Astrocyte (in vitro differentiated cells and primary cell): ENCODE measurements around the gene URGCP. TPM values are rescaled to one million over a fixed set of nuclear protein-coding genes. Genes with fewer than 3 reads are reported as not detected.

Source experiments
- DNase-seq: peaks from one replicate; pipeline ENCODE4 v3.0.0-alpha.2; 2010; ENCODE audit warnings: low read depth
- FAIRE-seq: peaks from 2 replicates; lab custom pipeline; 2011; peaks lifted over from hg19 to GRCh38; lab: Jason Lieb, UNC
- H2AFZ ChIP-seq: 2 replicates; pipeline ENCODE4 v1.6.0; 2012; ENCODE audit warnings: low read depth, low read length, inconsistent platforms
- H3K27ac ChIP-seq: 2 replicates; pipeline ENCODE4 v1.5.1; 2011; ENCODE audit warnings: low read depth, low read length, inconsistent platforms
- H3K27me3 ChIP-seq: 2 replicates; pipeline ENCODE4 v1.6.0; 2011; ENCODE audit warnings: low read length, inconsistent platforms; ENCODE audit not compliant: insufficient read depth
- H3K36me3 ChIP-seq: 2 replicates; pipeline ENCODE4 v1.5.1; 2011; ENCODE audit warnings: low read length, inconsistent platforms; ENCODE audit not compliant: insufficient read depth
- H3K4me1 ChIP-seq: 2 replicates; pipeline ENCODE4 v1.5.1; 2011; ENCODE audit warnings: low read length, inconsistent platforms; ENCODE audit not compliant: insufficient read depth
- H3K4me2 ChIP-seq: 2 replicates; pipeline ENCODE4 v1.6.0; 2012; ENCODE audit warnings: low read length, inconsistent platforms
- H3K4me3 ChIP-seq: 2 replicates; pipeline ENCODE4 v1.5.1; 2011; ENCODE audit warnings: low read depth, mild to moderate bottlenecking, low read length, inconsistent platforms; ENCODE audit not compliant: insufficient read depth
- H3K79me2 ChIP-seq: 2 replicates; pipeline ENCODE4 v1.6.0; 2012; ENCODE audit warnings: mild to moderate bottlenecking, low read length, inconsistent platforms; ENCODE audit not compliant: insufficient read depth
- H3K9ac ChIP-seq: 2 replicates; pipeline ENCODE4 v1.6.0; 2012; ENCODE audit warnings: mild to moderate bottlenecking, low read length, inconsistent platforms
- H3K9me3 ChIP-seq: 2 replicates; pipeline ENCODE4 v1.5.1; 2012; ENCODE audit warnings: low read depth, mild to moderate bottlenecking, low read length, inconsistent platforms; ENCODE audit not compliant: insufficient read depth
- H4K20me1 ChIP-seq: 2 replicates; pipeline ENCODE4 v1.6.0; 2012; ENCODE audit warnings: low read length, inconsistent platforms; ENCODE audit not compliant: insufficient read depth
- H3K27ac Mint-ChIP-seq: one replicate; pipeline ENCODE4 v1.8.0; 2021; ENCODE audit warnings: mild to moderate bottlenecking, mixed read lengths; ENCODE audit not compliant: unreplicated experiment
- H3K27me3 Mint-ChIP-seq: one replicate; pipeline ENCODE4 v1.8.0; 2021; ENCODE audit warnings: low read depth, mixed read lengths; ENCODE audit not compliant: unreplicated experiment
- H3K36me3 Mint-ChIP-seq: one replicate; pipeline ENCODE4 v1.8.0; 2021; ENCODE audit warnings: low read depth, mixed read lengths; ENCODE audit not compliant: unreplicated experiment
- H3K4me1 Mint-ChIP-seq: one replicate; pipeline ENCODE4 v1.8.0; 2021; ENCODE audit warnings: low read depth, mixed read lengths; ENCODE audit not compliant: unreplicated experiment
- H3K4me3 Mint-ChIP-seq: one replicate; pipeline ENCODE4 v1.8.0; 2021; ENCODE audit warnings: mild to moderate bottlenecking, moderate library complexity, mixed read lengths; ENCODE audit not compliant: unreplicated experiment
- H3K9me3 Mint-ChIP-seq: one replicate; pipeline ENCODE4 v1.8.0; 2021; ENCODE audit warnings: mild to moderate bottlenecking, mixed read lengths; ENCODE audit not compliant: unreplicated experiment
- EZH2 ChIP-seq: IDR thresholded peaks from 2 replicates; pipeline ENCODE4 v1.6.1; 2012; ENCODE audit warnings: mild to moderate bottlenecking, low read length, inconsistent platforms; ENCODE audit not compliant: insufficient read depth
- total RNA-seq: library from RNA; stranded (reverse); gene quantifications from 2 replicates; pipeline ENCODE4 v1.2.1, GENCODE V29; 2021
- TF ChIP-seq, protein P1 (sequence below): IDR thresholded peaks from 2 replicates; pipeline ENCODE4 v1.5.1; 2011; ENCODE audit warnings: low read depth, mild to moderate bottlenecking, inconsistent platforms, low read length, moderate library complexity; ENCODE audit not compliant: insufficient read depth

URGCP gene
- total RNA-seq, 1 donor from 2014 or later, result 23.0 TPM

- Mint-ChIP-seq H3K27me3 (no peaks in the 10 kb centered on the region), H3K36me3 (no peaks in the 10 kb centered on the region), H3K9me3 (peaks cover 3% of the 10 kb centered on the region), H3K4me1 (no peaks in the 10 kb centered on the region), H3K4me3 (no peak overlapping the region), H3K27ac (no peak overlapping the region)
- no peak for TF ChIP-seq EZH2
- TF ChIP-seq, protein P1, sequence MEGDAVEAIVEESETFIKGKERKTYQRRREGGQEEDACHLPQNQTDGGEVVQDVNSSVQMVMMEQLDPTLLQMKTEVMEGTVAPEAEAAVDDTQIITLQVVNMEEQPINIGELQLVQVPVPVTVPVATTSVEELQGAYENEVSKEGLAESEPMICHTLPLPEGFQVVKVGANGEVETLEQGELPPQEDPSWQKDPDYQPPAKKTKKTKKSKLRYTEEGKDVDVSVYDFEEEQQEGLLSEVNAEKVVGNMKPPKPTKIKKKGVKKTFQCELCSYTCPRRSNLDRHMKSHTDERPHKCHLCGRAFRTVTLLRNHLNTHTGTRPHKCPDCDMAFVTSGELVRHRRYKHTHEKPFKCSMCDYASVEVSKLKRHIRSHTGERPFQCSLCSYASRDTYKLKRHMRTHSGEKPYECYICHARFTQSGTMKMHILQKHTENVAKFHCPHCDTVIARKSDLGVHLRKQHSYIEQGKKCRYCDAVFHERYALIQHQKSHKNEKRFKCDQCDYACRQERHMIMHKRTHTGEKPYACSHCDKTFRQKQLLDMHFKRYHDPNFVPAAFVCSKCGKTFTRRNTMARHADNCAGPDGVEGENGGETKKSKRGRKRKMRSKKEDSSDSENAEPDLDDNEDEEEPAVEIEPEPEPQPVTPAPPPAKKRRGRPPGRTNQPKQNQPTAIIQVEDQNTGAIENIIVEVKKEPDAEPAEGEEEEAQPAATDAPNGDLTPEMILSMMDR, result no peak
- no peaks in the 10 kb centered on the region for H3K79me2 ChIP-seq
- no peaks in the 10 kb centered on the region for H4K20me1 ChIP-seq
- no peaks in the 10 kb centered on the region for H3K36me3 ChIP-seq
- DNase-seq (no peak), FAIRE-seq (no peak)
- no peaks in the 10 kb centered on the region for H3K4me1 ChIP-seq
- no peak overlapping the region for H3K9ac ChIP-seq
- H3K27ac ChIP-seq, result no peak overlapping the region
- H3K4me2 ChIP-seq, result no peak overlapping the region
- no peak overlapping the region for H2AFZ ChIP-seq
- no peaks in the 10 kb centered on the region for H3K27me3 ChIP-seq
- H3K4me3 ChIP-seq, result no peak overlapping the region
- peaks cover 2% of the 10 kb centered on the region for H3K9me3 ChIP-seq
Measured at GRCh38 chr7:43856316-43856715, 50.1 kb downstream of the URGCP start.

DNA sequence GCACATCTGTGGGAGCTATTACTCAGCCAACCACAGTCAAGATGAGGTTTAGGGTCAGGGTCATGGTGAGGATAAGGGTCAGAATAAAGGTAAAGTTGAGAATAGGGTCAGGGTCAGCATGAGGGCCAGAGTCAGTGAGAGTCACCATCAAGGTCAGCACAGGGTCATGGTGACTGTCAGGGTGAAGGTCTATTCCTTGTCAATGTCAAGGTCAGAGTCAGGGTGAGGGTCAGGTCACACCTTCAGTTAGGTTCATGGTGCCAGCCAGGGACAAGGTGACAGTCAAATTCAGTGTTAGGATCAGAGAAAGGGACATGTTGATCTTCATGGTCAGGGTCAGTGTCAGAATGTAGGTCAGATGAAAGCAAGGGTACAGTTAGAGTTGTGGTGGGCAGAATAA, 51.2 kb downstream of the URGCP start:
- no peak overlapping the region for H3K9ac ChIP-seq
- no peak overlapping the region for H2AFZ ChIP-seq
- TF ChIP-seq, protein P1, result no peak
- no peak for TF ChIP-seq EZH2
- H3K4me1 ChIP-seq, result no peaks in the 10 kb centered on the region
- FAIRE-seq (no peak), DNase-seq (no peak)
- no peaks in the 10 kb centered on the region for H3K36me3 Mint-ChIP-seq
- H3K4me3 ChIP-seq, result no peak overlapping the region
- no peak overlapping the region for H3K27ac Mint-ChIP-seq
- H3K79me2 ChIP-seq, result no peaks in the 10 kb centered on the region
- no peaks in the 10 kb centered on the region for H3K27me3 ChIP-seq
- H3K4me1 Mint-ChIP-seq, result no peaks in the 10 kb centered on the region
- peaks cover 5% of the 10 kb centered on the region for H3K9me3 Mint-ChIP-seq
- peaks cover 7% of the 10 kb centered on the region for H3K9me3 ChIP-seq
- H3K4me2 ChIP-seq, result no peak overlapping the region
- no peak overlapping the region for H3K27ac ChIP-seq
- H3K36me3 ChIP-seq, result no peaks in the 10 kb centered on the region
- no peak overlapping the region for H3K4me3 Mint-ChIP-seq
- H4K20me1 ChIP-seq, result no peaks in the 10 kb centered on the region
- H3K27me3 Mint-ChIP-seq, result no peaks in the 10 kb centered on the region

- no peak overlapping the region for H3K4me3 Mint-ChIP-seq
- Histone ChIP-seq H3K27me3 (no peaks in the 10 kb centered on the region), H3K4me1 (peaks cover 5% of the 10 kb centered on the region), H2AFZ (no peak overlapping the region), H3K36me3 (no peaks in the 10 kb centered on the region), H3K79me2 (no peaks in the 10 kb centered on the region), H4K20me1 (no peaks in the 10 kb centered on the region), H3K4me2 (no peak overlapping the region), H3K9ac (no peak overlapping the region), H3K4me3 (no peak overlapping the region), H3K9me3 (peaks cover 7% of the 10 kb centered on the region), H3K27ac (no peak overlapping the region)
- H3K4me1 Mint-ChIP-seq, result no peaks in the 10 kb centered on the region
- peaks cover 4% of the 10 kb centered on the region for H3K9me3 Mint-ChIP-seq
- FAIRE-seq (no peak), DNase-seq (no peak)
- H3K27ac Mint-ChIP-seq, result no peak overlapping the region
- H3K36me3 Mint-ChIP-seq, result no peaks in the 10 kb centered on the region
- no peaks in the 10 kb centered on the region for H3K27me3 Mint-ChIP-seq
- TF ChIP-seq, protein P1, result no peak
- TF ChIP-seq EZH2, result no peak
Measured at GRCh38 chr7:43851805-43852204, 54.6 kb downstream of the URGCP start.
